ENCODE data around the gene FGFR1OP2.
A peak's percentile ranks its signal among the peaks of the same experiment; 100 is the strongest.
"Not testable (repeated sequence)": the region's sequence is repeated elsewhere in the genome, so short reads cannot be mapped to it uniquely, and the experiment has no call there.

Gene FGFR1OP2

DNA sequence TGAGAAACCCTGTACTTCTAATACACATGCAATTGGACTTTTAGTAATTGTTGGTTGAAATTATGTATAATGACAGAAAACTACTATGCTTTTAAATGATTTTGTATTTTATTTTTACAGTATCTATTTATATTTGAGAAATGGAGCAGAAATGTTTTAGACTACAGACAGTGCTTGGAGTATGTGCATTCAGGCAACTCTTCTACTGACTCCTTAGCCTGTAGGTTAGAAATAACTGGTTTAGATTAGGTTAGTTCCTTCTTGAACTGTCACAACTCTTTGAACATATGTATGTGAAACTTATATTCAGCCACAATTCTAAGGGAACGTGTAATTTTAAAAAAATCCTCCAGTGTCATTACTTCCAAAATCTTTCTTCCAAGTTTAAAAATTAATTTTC is 1.7 kb downstream of the FGFR1OP2 start:
- H3K4me3 ChIP-seq (ENCODE audit: low read depth, low read length): peak overlapping the region; percentile 96
- DNase-seq (ENCODE audit: low read depth): no peak

DNA sequence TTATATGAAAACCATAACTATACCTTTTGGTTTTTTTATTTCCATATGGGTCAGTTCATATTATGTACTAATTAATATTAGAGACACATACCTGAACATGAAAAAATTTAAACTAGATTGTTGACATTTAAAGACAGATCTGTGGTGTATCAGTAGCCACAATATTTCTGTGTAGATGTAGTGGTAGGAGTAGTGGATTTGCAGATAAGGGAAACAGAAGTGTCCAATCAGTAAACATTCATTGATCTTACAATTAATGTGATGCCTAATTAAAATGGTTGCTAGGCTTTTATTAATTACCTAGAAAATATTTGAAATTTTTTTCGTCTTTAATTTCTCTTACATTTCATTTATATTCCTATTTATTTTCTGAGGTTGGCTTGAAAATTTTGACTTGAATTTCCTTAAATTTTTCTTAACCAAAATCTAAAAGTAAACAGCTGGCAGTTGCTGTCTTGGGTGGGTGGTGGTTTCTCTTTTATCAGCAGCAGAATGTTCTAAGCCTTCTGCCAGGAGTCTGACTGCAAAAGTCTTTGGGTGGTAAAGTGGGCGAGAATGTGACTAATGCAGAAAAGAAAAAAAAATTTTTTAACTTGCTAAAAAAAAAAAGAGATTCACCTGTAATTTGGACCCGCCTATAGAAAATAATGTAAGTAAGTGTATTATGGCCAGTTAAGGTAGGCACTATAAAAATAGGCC is 2.4 kb downstream of the FGFR1OP2 start:
- no peak for DNase-seq (ENCODE audit: low read depth)
- no peak overlapping the region for H3K4me3 ChIP-seq (ENCODE audit: low read depth, low read length)

- no peak overlapping the region for H3K4me3 ChIP-seq (ENCODE audit: low read depth, low read length)
- no peak for DNase-seq (ENCODE audit: low read depth)
These were observed 2.9 kb downstream of the FGFR1OP2 start for GRCh38 chr12:26941215-26941594.

- no peak for DNase-seq (ENCODE audit: low read depth)
- no peak overlapping the region for H3K4me3 ChIP-seq (ENCODE audit: low read depth, low read length)
These were observed 10.0 kb downstream of the FGFR1OP2 start for GRCh38 chr12:26948309-26948708.

- DNase-seq (ENCODE audit: low read depth): no peak
- no peak overlapping the region for H3K4me3 ChIP-seq (ENCODE audit: low read depth, low read length)
These were observed 15.2 kb downstream of the FGFR1OP2 start for GRCh38 chr12:26953447-26953846.

- no peak for DNase-seq (ENCODE audit: low read depth)
- no peak overlapping the region for H3K4me3 ChIP-seq (ENCODE audit: low read depth, low read length)
These were observed 15.8 kb downstream of the FGFR1OP2 start for GRCh38 chr12:26954027-26954426.

DNA sequence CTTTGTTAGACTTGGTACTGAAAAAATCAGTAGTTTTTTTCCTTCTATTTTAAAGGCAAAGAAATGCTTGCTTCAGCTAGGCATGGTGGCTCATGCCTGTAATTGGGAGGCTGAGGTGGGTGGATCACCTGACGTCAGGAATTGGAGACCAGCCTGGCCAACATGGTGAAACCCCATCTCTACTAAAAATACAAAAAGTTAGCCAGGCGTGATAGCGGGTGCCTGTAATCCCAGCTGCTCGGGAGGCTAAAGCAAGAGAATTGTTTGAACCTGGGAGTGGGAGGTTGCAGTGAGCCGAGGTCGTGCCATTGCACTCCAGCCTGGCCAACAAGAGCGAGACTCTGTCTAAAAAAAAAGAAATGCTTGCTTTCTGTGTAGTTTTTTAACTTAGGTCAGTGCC is 23.1 kb downstream of the FGFR1OP2 start:
- H3K4me3 ChIP-seq (ENCODE audit: low read depth, low read length); DNase-seq (ENCODE audit: low read depth): not testable (repeated sequence)

DNA sequence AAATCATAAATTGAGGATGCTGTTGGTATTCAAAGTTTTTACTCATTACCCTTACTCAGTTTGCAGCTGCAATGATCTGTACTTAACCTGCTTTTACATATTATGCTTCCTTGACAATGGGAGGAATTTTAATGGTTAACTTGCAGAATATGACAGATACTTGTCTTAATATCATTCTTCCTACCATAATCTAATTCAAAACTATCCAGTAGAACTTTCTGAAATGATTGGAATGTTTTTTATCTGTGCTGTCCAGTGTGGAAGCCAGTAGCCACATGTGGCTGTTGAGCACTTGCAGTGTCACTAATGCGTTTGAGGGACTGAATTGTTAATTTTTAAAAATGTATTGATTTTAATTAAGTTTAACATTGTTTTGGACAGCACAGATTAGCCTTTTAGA is 23.5 kb downstream of the FGFR1OP2 start:
- DNase-seq (ENCODE audit: low read depth): no peak
- no peak overlapping the region for H3K4me3 ChIP-seq (ENCODE audit: low read depth, low read length)

DNA sequence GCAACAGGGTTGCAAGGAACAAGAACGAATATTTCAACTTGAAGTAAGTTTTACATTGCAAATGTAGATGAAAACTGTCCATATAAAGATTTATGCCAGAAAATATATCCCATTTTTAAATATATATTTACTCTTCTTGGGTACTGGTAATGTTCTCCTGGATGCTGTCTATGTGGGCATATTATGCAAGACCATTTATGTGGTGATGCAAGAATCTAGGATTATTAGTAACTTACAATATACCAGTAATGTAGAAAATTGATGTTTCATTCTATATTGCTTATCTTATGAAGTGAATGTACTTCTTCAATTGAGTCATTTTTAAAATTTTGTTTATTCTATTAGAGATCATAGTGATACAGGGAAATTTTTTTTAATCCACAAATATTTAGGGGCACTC is 25.1 kb downstream of the FGFR1OP2 start:
- H3K4me3 ChIP-seq (ENCODE audit: low read depth, low read length): no peak overlapping the region
- no peak for DNase-seq (ENCODE audit: low read depth)

- no peak overlapping the region for H3K4me3 ChIP-seq (ENCODE audit: low read depth, low read length)
- DNase-seq (ENCODE audit: low read depth): no peak
These were observed 28.6 kb downstream of the FGFR1OP2 start for GRCh38 chr12:26966842-26967241.

DNA sequence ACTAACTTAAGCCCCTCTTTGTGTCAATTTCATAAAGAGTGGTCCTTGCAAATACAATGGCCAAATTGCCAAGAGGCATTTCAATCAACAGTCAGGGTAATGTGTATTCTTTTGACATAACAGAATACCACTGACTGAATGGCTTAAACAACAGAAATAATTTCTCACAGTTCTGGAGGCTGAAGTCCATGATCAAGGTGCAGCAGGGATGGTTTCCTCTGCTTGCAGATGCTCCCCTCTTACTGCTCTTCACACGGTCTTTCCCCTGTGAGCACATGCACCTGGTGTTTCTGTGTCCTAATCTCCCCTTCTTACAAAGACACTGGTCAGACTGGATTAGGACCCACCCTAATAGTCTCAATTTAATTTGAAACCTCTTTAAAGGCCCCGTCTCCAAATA is 31.9 kb downstream of the FGFR1OP2 start:
- H3K4me3 ChIP-seq (ENCODE audit: low read depth, low read length): no peak overlapping the region
- no peak for DNase-seq (ENCODE audit: low read depth)

- no peak for DNase-seq (ENCODE audit: low read depth)
- H3K4me3 ChIP-seq (ENCODE audit: low read depth, low read length): no peak overlapping the region
These were observed 33.7 kb downstream of the FGFR1OP2 start for GRCh38 chr12:26971963-26972362.

GRCh38 chr12:26976687-26977086 is 38.4 kb downstream of the FGFR1OP2 start:
- H3K4me3 ChIP-seq (ENCODE audit: low read depth, low read length): no peak overlapping the region
- DNase-seq (ENCODE audit: low read depth): no peak

GRCh38 chr12:26978801-26979200 is 40.5 kb downstream of the FGFR1OP2 start:
- DNase-seq (ENCODE audit: low read depth): no peak
- no peak overlapping the region for H3K4me3 ChIP-seq (ENCODE audit: low read depth, low read length)

GRCh38 chr12:26979733-26980132 is 41.5 kb downstream of the FGFR1OP2 start:
- no peak overlapping the region for H3K4me3 ChIP-seq (ENCODE audit: low read depth, low read length)
- DNase-seq (ENCODE audit: low read depth): no peak

DNA sequence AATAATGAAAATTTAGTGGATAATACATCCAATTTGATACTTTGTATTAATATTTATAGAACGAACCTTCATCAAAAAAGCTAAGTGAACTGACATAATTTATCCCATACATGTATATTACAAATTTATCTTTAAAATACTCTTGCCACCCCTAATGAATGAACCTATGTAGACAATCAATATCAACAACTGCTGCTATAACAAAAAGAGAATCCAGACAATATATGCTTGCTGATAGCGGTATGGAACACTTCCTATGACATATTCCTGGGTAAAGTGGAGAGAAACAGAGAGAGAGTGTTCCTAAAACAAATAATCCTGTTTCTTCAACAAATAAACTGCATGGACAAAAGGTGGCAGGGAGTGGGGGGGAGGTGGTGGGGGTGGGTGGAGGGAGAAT is 44.6 kb downstream of the FGFR1OP2 start:
- DNase-seq (ENCODE audit: low read depth): no peak
- H3K4me3 ChIP-seq (ENCODE audit: low read depth, low read length): no peak overlapping the region

GRCh38 chr12:26987634-26988424 is 49.6 kb downstream of the FGFR1OP2 start:
- no peak overlapping the region for H3K4me3 ChIP-seq (ENCODE audit: low read depth, low read length)
- DNase-seq (ENCODE audit: low read depth): no peak

- DNase-seq (ENCODE audit: low read depth): no peak
- H3K4me3 ChIP-seq (ENCODE audit: low read depth, low read length): no peak overlapping the region
These were observed 50.4 kb downstream of the FGFR1OP2 start for GRCh38 chr12:26988703-26989102.

- DNase-seq (ENCODE audit: low read depth): no peak
- no peak overlapping the region for H3K4me3 ChIP-seq (ENCODE audit: low read depth, low read length)
These were observed 51.6 kb downstream of the FGFR1OP2 start for GRCh38 chr12:26989873-26990272.

DNA sequence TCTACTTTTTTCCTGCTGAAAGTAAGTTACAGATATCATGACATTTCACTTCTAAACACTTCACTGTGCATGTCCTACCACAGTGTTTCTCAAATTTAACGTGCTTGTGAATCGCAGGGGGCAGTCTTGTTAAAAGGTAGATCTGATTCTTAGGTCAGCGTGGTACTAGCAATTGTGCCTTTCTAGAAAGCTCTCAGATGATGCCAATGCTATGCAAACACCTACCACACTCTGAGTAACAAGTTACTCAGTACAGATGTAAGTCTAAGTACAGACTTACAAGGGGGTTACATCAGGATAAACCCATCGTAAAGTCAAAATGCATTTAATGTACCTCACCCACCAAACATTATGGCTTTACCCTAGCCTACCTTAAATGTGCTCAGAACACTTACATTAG is 53.6 kb downstream of the FGFR1OP2 start:
- H3K4me3 ChIP-seq (ENCODE audit: low read depth, low read length): no peak overlapping the region
- no peak for DNase-seq (ENCODE audit: low read depth)

- DNase-seq (ENCODE audit: low read depth): no peak
- no peak overlapping the region for H3K4me3 ChIP-seq (ENCODE audit: low read depth, low read length)
These were observed 55.8 kb downstream of the FGFR1OP2 start for GRCh38 chr12:26994109-26994508.

Measured in skeletal muscle cell (primary cell).